SU-DHL-6 (cell line): Measurements from ENCODE around the gene ABCB7.
"Not testable (repeated sequence)": the region's sequence is repeated elsewhere in the genome, so short reads cannot be mapped to it uniquely, and the experiment has no call there.

Experiments
- H2AFZ ChIP-seq: fragments of 200-600 bp; sonication (generic); 2 replicates; pipeline ENCODE4 v1.6.1; 2014; ENCODE audit warnings: low read depth, mild to moderate bottlenecking, moderate library complexity, mixed read lengths, antibody characterized with exemption, low read length; ENCODE audit not compliant: severe bottlenecking
- H3F3A ChIP-seq: fragments of 200-600 bp; shearing (Covaris generic); 2 replicates; pipeline ENCODE4 v1.6.0; 2016; ENCODE audit warnings: antibody characterized with exemption, mild to moderate bottlenecking; ENCODE audit not compliant: insufficient read depth
- H3K27ac ChIP-seq: fragments of 200-600 bp; sonication (generic); 2 replicates; pipeline ENCODE4 v1.5.1; 2016; ENCODE audit warnings: low read depth, mild to moderate bottlenecking, low read length, moderate library complexity, mixed read lengths
- H3K27me3 ChIP-seq: fragments of 200-600 bp; sonication (generic), shearing (Covaris generic); 2 replicates; pipeline ENCODE4 v1.6.0; 2014; ENCODE audit warnings: mild to moderate bottlenecking, low read length
- H3K36me3 ChIP-seq: fragments of 200-600 bp; sonication (generic); 2 replicates; pipeline ENCODE4 v1.6.1; 2014; ENCODE audit warnings: mild to moderate bottlenecking, low read length, mixed read lengths
- H3K4me2 ChIP-seq: fragments of 300-600, 200-600 bp; shearing (Covaris generic), sonication (generic); 2 replicates; pipeline ENCODE4 v1.6.0; 2014; ENCODE audit warnings: low read length, low read depth, mild to moderate bottlenecking; ENCODE audit not compliant: poor library complexity, severe bottlenecking
- H3K4me3 ChIP-seq: fragments of 200-600 bp; sonication (generic); 2 replicates; pipeline ENCODE4 v1.5.1; 2014; ENCODE audit warnings: antibody characterized with exemption, low read length, mild to moderate bottlenecking, mixed read lengths; ENCODE audit not compliant: insufficient read depth, poor library complexity, severe bottlenecking
- H3K79me2 ChIP-seq: fragments of 200-600 bp; sonication (generic); 2 replicates; pipeline ENCODE4 v1.6.1; 2014; ENCODE audit warnings: mild to moderate bottlenecking, low read length, moderate library complexity; ENCODE audit not compliant: insufficient read depth
- H3K9ac ChIP-seq: fragments of 200-600 bp; sonication (generic); 2 replicates; pipeline ENCODE4 v1.7.0; 2014; ENCODE audit warnings: mild to moderate bottlenecking, low read length
- H3K9me2 ChIP-seq: fragments of 200-600 bp; sonication (generic); replicated peaks from 2 replicates; pipeline ENCODE4 v1.6.1; 2014; ENCODE audit warnings: low read length; ENCODE audit not compliant: insufficient read depth
- H3K9me3 ChIP-seq: fragments of 200-600 bp; sonication (generic); 2 replicates; pipeline ENCODE4 v1.6.1; 2014; ENCODE audit warnings: low read length, mixed read lengths; ENCODE audit not compliant: insufficient read depth
- H4K20me1 ChIP-seq: fragments of 200-600 bp; sonication (generic); 2 replicates; pipeline ENCODE4 v1.6.1; 2014; ENCODE audit warnings: low read depth, mild to moderate bottlenecking, antibody characterized with exemption, low read length, moderate library complexity, mixed read lengths
- EZH2phosphoT487 ChIP-seq: fragments of 200-600 bp; sonication (generic), shearing (Covaris generic); conservative IDR thresholded peaks from 2 replicates; pipeline ENCODE4 v1.6.1; 2018; ENCODE audit warnings: mild to moderate bottlenecking, antibody characterized with exemption, low read length, moderate library complexity, mixed read lengths
- TF ChIP-seq, protein P1 (sequence below): fragments of 200-600 bp; sonication (generic); IDR thresholded peaks from one replicate; pipeline ENCODE4 v1.5.1; 2017; ENCODE audit warnings: antibody characterized with exemption, mild to moderate bottlenecking, low read length, moderate library complexity; ENCODE audit not compliant: insufficient read depth, poor library complexity, severe bottlenecking

Gene ABCB7

GRCh38 chrX:75132672-75133071, 23.4 kb downstream of the ABCB7 start:
- H3K4me3 ChIP-seq: no peak overlapping the region
- no peak overlapping the region for H2AFZ ChIP-seq
- H3K36me3 ChIP-seq: no peaks in the 10 kb centered on the region
- H3K9ac ChIP-seq: no peak overlapping the region
- no peak overlapping the region for H3K4me2 ChIP-seq
- H4K20me1 ChIP-seq: no peaks in the 10 kb centered on the region
- no peaks in the 10 kb centered on the region for H3K27me3 ChIP-seq
- no peaks in the 10 kb centered on the region for H3K9me3 ChIP-seq
- H3K79me2 ChIP-seq: peaks cover 55% of the 10 kb centered on the region
- H3F3A ChIP-seq: no peaks in the 10 kb centered on the region
- no peak overlapping the region for H3K27ac ChIP-seq
- no peaks in the 10 kb centered on the region for H3K9me2 ChIP-seq
- TF ChIP-seq, protein P1, sequence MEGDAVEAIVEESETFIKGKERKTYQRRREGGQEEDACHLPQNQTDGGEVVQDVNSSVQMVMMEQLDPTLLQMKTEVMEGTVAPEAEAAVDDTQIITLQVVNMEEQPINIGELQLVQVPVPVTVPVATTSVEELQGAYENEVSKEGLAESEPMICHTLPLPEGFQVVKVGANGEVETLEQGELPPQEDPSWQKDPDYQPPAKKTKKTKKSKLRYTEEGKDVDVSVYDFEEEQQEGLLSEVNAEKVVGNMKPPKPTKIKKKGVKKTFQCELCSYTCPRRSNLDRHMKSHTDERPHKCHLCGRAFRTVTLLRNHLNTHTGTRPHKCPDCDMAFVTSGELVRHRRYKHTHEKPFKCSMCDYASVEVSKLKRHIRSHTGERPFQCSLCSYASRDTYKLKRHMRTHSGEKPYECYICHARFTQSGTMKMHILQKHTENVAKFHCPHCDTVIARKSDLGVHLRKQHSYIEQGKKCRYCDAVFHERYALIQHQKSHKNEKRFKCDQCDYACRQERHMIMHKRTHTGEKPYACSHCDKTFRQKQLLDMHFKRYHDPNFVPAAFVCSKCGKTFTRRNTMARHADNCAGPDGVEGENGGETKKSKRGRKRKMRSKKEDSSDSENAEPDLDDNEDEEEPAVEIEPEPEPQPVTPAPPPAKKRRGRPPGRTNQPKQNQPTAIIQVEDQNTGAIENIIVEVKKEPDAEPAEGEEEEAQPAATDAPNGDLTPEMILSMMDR: no peak
- no peak for TF ChIP-seq EZH2phosphoT487

GRCh38 chrX:75131973-75132627, 24.0 kb downstream of the ABCB7 start:
- Histone ChIP-seq H3K4me3 (no peak overlapping the region), H4K20me1 (no peaks in the 10 kb centered on the region), H3K9ac (no peak overlapping the region), H3K36me3 (no peaks in the 10 kb centered on the region), H3K27me3 (no peaks in the 10 kb centered on the region), H3K9me2 (no peaks in the 10 kb centered on the region), H3K27ac (no peak overlapping the region), H2AFZ (no peak overlapping the region), H3K4me2 (no peak overlapping the region), H3F3A (no peaks in the 10 kb centered on the region), H3K79me2 (peaks cover 55% of the 10 kb centered on the region), H3K9me3 (no peaks in the 10 kb centered on the region)
- TF ChIP-seq, protein P1: no peak
- no peak for TF ChIP-seq EZH2phosphoT487

DNA sequence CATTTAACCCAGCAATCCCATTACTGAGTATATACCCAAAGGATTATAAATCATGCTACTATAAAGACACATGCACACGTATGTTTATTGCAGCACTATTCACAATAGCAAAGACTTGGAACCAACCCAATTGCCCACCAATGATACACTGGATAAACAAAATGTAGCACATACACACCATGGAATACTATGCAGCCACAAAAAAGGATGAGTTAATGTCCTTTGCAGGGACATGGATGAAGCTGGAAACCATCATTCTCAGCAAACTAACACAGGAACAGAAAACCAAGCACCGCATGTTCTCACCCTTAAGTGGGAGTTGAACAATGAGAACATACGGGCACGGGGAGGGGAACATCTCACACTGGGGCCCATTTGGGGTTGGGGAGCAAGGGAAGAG, 27.0 kb downstream of the ABCB7 start:
- not testable (repeated sequence) for H3K27ac ChIP-seq, H3K4me2 ChIP-seq

GRCh38 chrX:75118296-75118695, 37.8 kb downstream of the ABCB7 start:
- Histone ChIP-seq H3K9ac (no peak overlapping the region), H3K36me3 (no peaks in the 10 kb centered on the region), H3K27ac (no peak overlapping the region), H3F3A (no peaks in the 10 kb centered on the region), H4K20me1 (no peaks in the 10 kb centered on the region), H3K27me3 (no peaks in the 10 kb centered on the region), H3K79me2 (peaks cover 5% of the 10 kb centered on the region; the same call in 1 of the 2 replicates), H3K4me3 (no peak overlapping the region), H3K9me2 (no peaks in the 10 kb centered on the region), H3K9me3 (no peaks in the 10 kb centered on the region), H2AFZ (no peak overlapping the region), H3K4me2 (no peak overlapping the region)
- no peak for TF ChIP-seq EZH2phosphoT487
- TF ChIP-seq, protein P1: no peak

More for the DNA sequence above, 27.0 kb downstream of the ABCB7 start:
- peaks cover 29% of the 10 kb centered on the region for H3K79me2 ChIP-seq
- not testable (repeated sequence) for H3K9me2 ChIP-seq, H2AFZ ChIP-seq, H3K9me3 ChIP-seq, H3K36me3 ChIP-seq, H4K20me1 ChIP-seq, H3K27me3 ChIP-seq, H3K9ac ChIP-seq, H3F3A ChIP-seq, H3K4me3 ChIP-seq
